Sigmoid colon (tissue), 4 donors: ENCODE measurements around the gene CDC42EP3.

Source experiments
- EP300 ChIP-seq, 4 donors: sonication (generic); formaldehyde crosslinking; IDR thresholded peaks; one replicate each; pipeline ENCODE4 v1.6.1; 2017; ENCODE audit warnings: antibody characterized with exemption in 4 of 4
- POLR2A ChIP-seq, 2 donors: fragments of 450-650 bp; IDR thresholded peaks; one replicate each; pipeline ENCODE4 v1.6.1; 2016; ENCODE audit warnings: antibody characterized with exemption in 2 of 2, mild to moderate bottlenecking in 2 of 2, moderate library complexity in 2 of 2
- TF ChIP-seq, protein P1 (sequence below), 4 experiments: fragments of 450-650 bp in 3 of 4; fragments of 200-600 bp in 1 of 4; IDR thresholded peaks; one replicate each; pipeline ENCODE4 v1.5.1; 2016 to 2019; ENCODE audit warnings: antibody characterized with exemption in 4 of 4, mild to moderate bottlenecking in 3 of 4, moderate library complexity in 2 of 4

DNA sequence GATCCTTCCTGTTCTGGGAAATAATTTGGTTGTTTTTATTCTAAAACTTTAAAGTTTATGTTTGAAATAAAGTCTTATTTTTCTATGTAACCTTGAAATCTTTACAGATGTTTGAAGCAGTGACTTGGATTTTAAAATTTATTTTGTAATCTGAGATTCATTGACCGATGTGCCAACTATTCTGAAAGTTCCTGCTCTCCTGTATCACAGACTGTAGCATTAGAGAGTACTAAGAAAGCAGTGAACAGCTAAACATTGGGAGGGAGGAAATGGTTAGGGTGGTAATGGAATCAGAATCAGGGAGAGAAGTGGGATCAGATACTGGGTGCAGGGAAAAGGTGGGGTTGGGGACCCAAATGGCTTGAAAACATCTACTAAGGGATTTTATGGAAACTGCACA is 69.9 kb downstream of the CDC42EP3 start:
- TF ChIP-seq EP300 (IDR thresholded peaks at IDR 0.05) (no peak), POLR2A (IDR thresholded peaks at IDR 0.05) (no peak)
- TF ChIP-seq, protein P1, sequence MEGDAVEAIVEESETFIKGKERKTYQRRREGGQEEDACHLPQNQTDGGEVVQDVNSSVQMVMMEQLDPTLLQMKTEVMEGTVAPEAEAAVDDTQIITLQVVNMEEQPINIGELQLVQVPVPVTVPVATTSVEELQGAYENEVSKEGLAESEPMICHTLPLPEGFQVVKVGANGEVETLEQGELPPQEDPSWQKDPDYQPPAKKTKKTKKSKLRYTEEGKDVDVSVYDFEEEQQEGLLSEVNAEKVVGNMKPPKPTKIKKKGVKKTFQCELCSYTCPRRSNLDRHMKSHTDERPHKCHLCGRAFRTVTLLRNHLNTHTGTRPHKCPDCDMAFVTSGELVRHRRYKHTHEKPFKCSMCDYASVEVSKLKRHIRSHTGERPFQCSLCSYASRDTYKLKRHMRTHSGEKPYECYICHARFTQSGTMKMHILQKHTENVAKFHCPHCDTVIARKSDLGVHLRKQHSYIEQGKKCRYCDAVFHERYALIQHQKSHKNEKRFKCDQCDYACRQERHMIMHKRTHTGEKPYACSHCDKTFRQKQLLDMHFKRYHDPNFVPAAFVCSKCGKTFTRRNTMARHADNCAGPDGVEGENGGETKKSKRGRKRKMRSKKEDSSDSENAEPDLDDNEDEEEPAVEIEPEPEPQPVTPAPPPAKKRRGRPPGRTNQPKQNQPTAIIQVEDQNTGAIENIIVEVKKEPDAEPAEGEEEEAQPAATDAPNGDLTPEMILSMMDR (IDR thresholded peaks at IDR 0.05) = no peak
